ENCODE results near the gene STARD9. TPM values are rescaled to one million over a fixed set of nuclear protein-coding genes. Genes with fewer than 3 reads are reported as not detected.

The STARD9 gene
- total RNA-seq, 1 donor from 2014 or later, result 10.0 TPM

GRCh38 chr15:42686281-42686680 is 110.9 kb downstream of the STARD9 start:
- DNase-seq (ENCODE audit: low spot score in 2 of 2, unreplicated experiment in 2 of 2), result no peak
- peaks cover 10% of the 10 kb centered on the region for H3K36me3 Mint-ChIP-seq
- H3K9me3 Mint-ChIP-seq, result no peaks in the 10 kb centered on the region
- TF ChIP-seq, protein P1, sequence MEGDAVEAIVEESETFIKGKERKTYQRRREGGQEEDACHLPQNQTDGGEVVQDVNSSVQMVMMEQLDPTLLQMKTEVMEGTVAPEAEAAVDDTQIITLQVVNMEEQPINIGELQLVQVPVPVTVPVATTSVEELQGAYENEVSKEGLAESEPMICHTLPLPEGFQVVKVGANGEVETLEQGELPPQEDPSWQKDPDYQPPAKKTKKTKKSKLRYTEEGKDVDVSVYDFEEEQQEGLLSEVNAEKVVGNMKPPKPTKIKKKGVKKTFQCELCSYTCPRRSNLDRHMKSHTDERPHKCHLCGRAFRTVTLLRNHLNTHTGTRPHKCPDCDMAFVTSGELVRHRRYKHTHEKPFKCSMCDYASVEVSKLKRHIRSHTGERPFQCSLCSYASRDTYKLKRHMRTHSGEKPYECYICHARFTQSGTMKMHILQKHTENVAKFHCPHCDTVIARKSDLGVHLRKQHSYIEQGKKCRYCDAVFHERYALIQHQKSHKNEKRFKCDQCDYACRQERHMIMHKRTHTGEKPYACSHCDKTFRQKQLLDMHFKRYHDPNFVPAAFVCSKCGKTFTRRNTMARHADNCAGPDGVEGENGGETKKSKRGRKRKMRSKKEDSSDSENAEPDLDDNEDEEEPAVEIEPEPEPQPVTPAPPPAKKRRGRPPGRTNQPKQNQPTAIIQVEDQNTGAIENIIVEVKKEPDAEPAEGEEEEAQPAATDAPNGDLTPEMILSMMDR (IDR thresholded peaks at IDR 0.05; ENCODE audit: unreplicated experiment), result no peak
- H3K27ac Mint-ChIP-seq, result no peak overlapping the region
- no peak overlapping the region for H3K4me3 Mint-ChIP-seq
- no peaks in the 10 kb centered on the region for H3K4me1 Mint-ChIP-seq
- peaks cover 2% of the 10 kb centered on the region for H3K27me3 Mint-ChIP-seq (ENCODE audit: low read depth)

GRCh38 chr15:42687740-42688139 is 112.3 kb downstream of the STARD9 start:
- Mint-ChIP-seq H3K27me3 (ENCODE audit: low read depth) (peaks cover 2% of the 10 kb centered on the region), H3K4me1 (no peaks in the 10 kb centered on the region), H3K9me3 (no peaks in the 10 kb centered on the region), H3K4me3 (no peak overlapping the region), H3K27ac (no peak overlapping the region), H3K36me3 (peaks cover 10% of the 10 kb centered on the region)
- TF ChIP-seq, protein P1 (IDR thresholded peaks at IDR 0.05; ENCODE audit: unreplicated experiment), result no peak
- no peak for DNase-seq (ENCODE audit: low spot score in 2 of 2, unreplicated experiment in 2 of 2)

- Mint-ChIP-seq H3K36me3 (peaks cover 10% of the 10 kb centered on the region), H3K27ac (no peak overlapping the region), H3K27me3 (ENCODE audit: low read depth) (peaks cover 2% of the 10 kb centered on the region), H3K4me1 (no peaks in the 10 kb centered on the region), H3K4me3 (no peak overlapping the region), H3K9me3 (no peaks in the 10 kb centered on the region)
- TF ChIP-seq, protein P1 (IDR thresholded peaks at IDR 0.05; ENCODE audit: unreplicated experiment), result no peak
- DNase-seq (ENCODE audit: low spot score in 2 of 2, unreplicated experiment in 2 of 2), result no peak
Observed at GRCh38 chr15:42688301-42688700, 112.9 kb downstream of the STARD9 start.

DNA sequence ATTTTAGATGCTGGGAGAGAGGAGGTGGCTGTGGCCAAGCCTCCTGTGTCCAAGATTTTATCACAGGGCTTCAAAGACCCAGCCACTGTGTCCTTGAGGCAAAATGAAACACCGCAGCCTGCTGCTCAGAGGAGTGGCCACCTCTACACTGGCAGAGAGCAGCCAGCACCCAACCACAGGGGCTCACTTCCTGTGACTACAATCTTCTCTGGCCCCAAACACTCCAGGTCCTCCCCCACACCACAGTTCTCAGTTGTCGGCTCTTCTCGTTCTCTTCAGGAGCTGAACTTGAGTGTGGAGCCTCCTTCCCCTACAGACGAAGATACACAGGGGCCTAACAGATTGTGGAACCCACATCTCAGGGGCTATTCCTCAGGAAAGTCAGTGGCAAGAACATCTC is 115.9 kb downstream of the STARD9 start:
- Mint-ChIP-seq H3K4me3 (no peak overlapping the region), H3K4me1 (no peaks in the 10 kb centered on the region), H3K9me3 (no peaks in the 10 kb centered on the region), H3K27me3 (ENCODE audit: low read depth) (peaks cover 2% of the 10 kb centered on the region), H3K27ac (no peak overlapping the region), H3K36me3 (peaks cover 2% of the 10 kb centered on the region)
- DNase-seq (ENCODE audit: low spot score in 2 of 2, unreplicated experiment in 2 of 2), result no peak
- TF ChIP-seq, protein P1 (IDR thresholded peaks at IDR 0.05; ENCODE audit: unreplicated experiment), result no peak

GRCh38 chr15:42691770-42692169 is 116.4 kb downstream of the STARD9 start:
- Mint-ChIP-seq H3K36me3 (no peaks in the 10 kb centered on the region), H3K4me1 (no peaks in the 10 kb centered on the region), H3K27me3 (ENCODE audit: low read depth) (peaks cover 2% of the 10 kb centered on the region), H3K4me3 (no peak overlapping the region), H3K9me3 (no peaks in the 10 kb centered on the region), H3K27ac (no peak overlapping the region)
- no peak for DNase-seq (ENCODE audit: low spot score in 2 of 2, unreplicated experiment in 2 of 2)
- TF ChIP-seq, protein P1 (IDR thresholded peaks at IDR 0.05; ENCODE audit: unreplicated experiment), result no peak

DNA sequence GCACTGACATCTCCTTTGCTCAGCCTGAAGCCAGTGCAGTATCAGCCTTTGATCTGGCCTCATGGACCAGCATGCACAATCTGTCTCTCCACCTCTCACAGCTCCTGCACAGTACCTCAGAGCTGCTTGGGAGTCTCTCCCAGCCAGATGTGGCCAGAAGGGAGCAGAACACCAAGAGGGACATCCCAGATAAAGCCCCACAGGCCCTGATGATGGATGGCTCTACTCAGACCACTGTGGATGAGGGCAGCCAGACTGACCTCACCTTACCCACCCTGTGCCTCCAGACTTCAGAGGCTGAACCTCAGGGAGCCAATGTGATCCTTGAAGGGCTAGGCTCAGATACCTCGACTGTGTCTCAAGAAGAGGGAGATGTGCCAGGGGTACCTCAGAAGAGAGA is 117.1 kb downstream of the STARD9 start:
- H3K27me3 Mint-ChIP-seq (ENCODE audit: low read depth), result no peaks in the 10 kb centered on the region

More for the DNA sequence above, 117.1 kb downstream of the STARD9 start:
- H3K27ac Mint-ChIP-seq, result no peak overlapping the region
- no peak overlapping the region for H3K4me3 Mint-ChIP-seq
- no peaks in the 10 kb centered on the region for H3K9me3 Mint-ChIP-seq
- no peak for DNase-seq (ENCODE audit: low spot score in 2 of 2, unreplicated experiment in 2 of 2)
- H3K36me3 Mint-ChIP-seq, result no peaks in the 10 kb centered on the region
- no peaks in the 10 kb centered on the region for H3K4me1 Mint-ChIP-seq
- TF ChIP-seq, protein P1 (IDR thresholded peaks at IDR 0.05; ENCODE audit: unreplicated experiment), result no peak
